NCI-H1048 (cell line): ENCODE measurements around the gene TMEM132C.
"Not testable (repeated sequence)": the region's sequence is repeated elsewhere in the genome, so short reads cannot be mapped to it uniquely, and the experiment has no call there.

Experiments used
- DNase-seq: peaks from one replicate; lab custom pipeline; 2025; lab: John Stamatoyannopoulos, UW

Gene TMEM132C

GRCh38 chr12:128474916-128475315 lies 207.9 kb downstream of the TMEM132C start:
- no peak for DNase-seq

DNA sequence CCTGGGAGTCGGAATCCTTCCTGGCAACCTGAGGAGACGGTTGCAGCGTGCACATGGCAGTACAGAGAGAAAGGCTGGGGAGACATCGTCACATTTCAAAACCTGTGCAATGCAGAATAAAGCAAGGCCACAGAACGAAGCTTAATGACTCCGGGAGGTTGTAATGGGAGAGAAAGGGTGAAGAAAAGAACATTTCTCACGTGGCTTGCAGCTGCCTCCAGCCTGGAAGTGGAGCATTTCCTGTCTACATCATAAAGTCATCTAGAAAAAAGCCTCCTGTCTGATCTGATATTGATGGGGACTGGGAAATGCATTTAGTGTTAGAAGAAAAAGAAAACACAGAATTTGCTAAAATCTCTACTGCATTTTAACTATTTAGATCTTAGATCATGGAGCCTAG lies 209.3 kb downstream of the TMEM132C start:
- no peak for DNase-seq

GRCh38 chr12:128483526-128484255 lies 216.7 kb downstream of the TMEM132C start:
- DNase-seq: no peak

GRCh38 chr12:128497376-128497775 lies 230.4 kb downstream of the TMEM132C start:
- not testable (repeated sequence) for DNase-seq

GRCh38 chr12:128507470-128507869 lies 240.5 kb downstream of the TMEM132C start:
- no peak for DNase-seq

GRCh38 chr12:128509170-128509569 lies 242.2 kb downstream of the TMEM132C start:
- DNase-seq: no peak

DNA sequence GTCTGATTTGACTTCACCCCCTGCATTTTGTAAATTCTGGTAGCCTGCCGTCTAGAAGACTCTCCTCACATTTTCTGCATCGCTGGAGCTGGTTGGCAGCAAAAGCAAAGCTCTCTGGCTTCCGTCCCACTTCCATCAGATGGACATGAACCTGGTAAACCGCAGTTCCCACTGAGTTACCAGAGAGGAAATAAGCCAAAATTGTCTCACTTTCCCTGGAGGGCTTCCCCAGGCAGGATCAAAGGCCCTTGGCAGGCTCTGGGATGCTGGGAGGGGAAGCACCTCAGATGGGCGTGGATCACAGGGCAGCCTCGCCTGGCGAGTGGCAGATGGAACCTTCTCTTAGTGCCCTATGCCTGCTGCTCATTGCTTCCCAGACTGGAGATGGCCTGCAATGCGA lies 243.5 kb downstream of the TMEM132C start:
- no peak for DNase-seq

DNA sequence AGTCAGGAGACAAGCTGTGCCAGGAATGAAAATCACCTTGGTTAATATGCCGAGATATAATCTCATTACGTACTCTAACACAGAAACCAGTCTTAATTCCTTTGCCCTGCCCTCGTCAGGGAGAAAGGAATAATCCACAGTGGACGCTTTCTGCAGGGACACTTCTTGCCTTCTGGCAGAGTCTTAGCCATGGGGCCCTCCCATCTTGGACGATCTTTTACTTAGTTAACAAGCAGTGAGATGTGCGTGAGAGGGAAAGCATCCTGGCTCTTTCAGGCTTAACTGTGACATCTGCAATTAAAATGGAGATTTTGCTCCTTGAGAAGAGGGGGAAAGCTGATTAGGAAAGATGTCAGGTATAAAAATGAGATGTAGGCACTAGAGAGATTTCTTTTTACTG lies 246.4 kb downstream of the TMEM132C start:
- DNase-seq: no peak

DNA sequence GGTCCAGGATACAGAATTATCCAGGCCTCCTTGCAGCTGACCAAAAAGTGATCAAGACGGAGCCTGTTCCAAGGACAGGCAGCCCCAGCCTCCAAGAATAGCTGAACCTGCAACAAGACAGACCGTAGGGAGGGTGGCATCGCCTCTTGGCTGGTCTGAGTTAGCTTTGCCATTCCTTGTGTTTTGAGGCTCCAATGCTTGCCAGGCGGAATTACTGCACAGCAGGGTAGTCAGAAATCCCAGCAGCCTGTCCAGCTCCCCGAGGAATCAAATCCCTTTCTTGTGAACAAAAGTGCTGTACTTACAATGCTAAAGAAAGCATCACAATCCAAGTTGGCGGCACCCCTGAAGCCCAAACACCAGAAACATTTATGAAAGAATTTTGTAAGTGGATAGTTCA lies 246.9 kb downstream of the TMEM132C start:
- no peak for DNase-seq

GRCh38 chr12:128518644-128519043 lies 251.7 kb downstream of the TMEM132C start:
- DNase-seq: no peak

DNA sequence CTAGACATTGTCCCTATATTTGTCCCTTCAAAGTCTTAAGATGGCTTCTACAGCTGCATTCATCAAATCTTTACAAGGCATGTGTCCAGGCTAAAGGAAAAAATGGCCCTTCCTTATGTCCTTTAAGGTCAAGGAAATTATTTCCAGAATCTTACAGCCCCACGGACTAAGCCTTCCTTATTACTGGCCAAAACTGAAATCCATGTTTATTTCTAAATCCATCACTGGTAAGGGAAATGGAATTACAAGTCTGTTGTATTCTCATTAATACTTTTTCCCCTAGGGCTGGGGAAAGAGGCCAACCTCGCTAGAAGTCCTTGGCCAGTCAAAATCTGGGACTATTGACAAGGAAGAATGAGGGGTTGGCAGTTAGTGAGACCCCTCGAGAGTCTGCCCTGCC lies 252.5 kb downstream of the TMEM132C start:
- no peak for DNase-seq

DNA sequence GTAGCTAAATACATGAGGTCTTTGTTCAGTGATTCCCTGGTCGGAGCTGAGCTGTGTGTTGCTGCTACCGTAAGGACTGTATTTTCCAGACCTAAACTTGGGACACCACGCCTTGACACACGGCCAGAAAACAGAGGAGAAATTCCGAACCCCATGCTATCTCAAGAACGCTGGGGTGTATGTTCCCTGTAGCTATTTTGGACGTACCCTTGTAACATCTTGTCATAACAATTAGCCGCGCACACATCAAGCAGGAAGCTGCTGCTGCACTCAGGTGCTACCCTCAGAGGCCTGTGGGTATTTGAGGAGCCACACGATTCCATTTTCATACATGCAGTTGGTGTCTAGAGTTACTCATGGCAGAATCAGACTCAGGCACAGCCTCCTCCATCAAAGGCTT lies 255.0 kb downstream of the TMEM132C start:
- no peak for DNase-seq

GRCh38 chr12:128524439-128524838 lies 257.5 kb downstream of the TMEM132C start:
- no peak for DNase-seq

GRCh38 chr12:128531170-128531569 lies 264.2 kb downstream of the TMEM132C start:
- no peak for DNase-seq

- no peak for DNase-seq
Measured at GRCh38 chr12:128534906-128535305, 267.9 kb downstream of the TMEM132C start.

DNA sequence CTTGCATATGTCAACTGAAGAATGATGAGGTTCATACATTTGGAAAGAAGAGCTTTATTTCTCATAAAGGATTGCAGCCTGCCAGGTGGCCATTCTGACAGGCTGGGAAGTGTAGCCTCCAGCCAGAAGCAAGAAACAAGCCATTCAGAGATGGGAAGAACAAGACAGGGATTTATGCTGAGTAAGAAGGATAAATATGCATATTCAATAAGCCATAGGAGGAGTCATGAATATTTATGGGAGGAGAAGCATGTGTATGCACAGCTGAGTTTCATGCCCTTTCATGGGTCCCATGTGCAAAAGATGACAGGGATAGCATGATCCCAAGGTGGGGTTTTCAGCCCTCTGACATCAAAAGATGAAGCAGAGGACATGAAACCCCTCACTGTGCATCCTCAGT lies 269.8 kb downstream of the TMEM132C start:
- no peak for DNase-seq

GRCh38 chr12:128537668-128538067 lies 270.7 kb downstream of the TMEM132C start:
- no peak for DNase-seq

- no peak for DNase-seq
Measured at GRCh38 chr12:128542844-128543243, 275.9 kb downstream of the TMEM132C start.

DNA sequence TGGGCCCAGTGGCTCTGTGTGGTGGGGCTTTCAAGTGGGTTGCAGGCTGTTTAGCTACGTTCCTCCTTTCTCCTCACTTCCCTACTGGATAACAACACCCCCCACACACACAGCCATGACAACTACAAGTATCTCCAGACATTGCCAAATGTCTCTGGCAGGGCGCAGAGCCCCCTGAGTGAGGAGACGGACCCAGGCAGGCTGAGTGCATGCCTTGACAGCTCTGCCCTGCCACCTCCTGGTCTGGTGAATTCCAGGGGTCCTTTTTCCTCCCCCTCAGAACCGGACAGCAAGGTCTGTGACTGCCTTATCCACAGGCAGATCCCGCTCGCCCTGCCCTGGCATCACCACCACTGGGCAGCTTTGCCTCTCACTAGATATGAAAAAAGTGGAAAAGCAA lies 276.5 kb downstream of the TMEM132C start:
- no peak for DNase-seq

DNA sequence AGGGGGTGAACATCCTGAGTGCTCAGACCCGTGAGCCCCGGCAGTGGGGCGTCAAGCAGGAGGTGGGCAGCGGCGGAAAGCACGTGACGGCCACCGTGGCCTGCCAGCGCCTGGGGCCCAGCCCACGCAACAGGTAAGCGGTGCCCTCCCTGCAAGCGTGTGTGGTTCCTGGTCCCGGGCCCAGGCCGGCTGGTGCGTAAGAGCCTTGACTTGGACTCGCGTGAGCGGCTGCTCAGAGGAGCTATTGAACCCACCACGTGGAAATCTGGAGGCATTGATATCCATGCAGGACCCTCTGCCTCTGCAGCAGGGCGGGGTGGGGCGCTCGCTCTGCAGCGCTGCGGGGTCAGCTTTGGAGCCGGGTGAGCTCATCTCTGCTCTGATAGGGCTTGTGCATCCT lies 277.0 kb downstream of the TMEM132C start:
- no peak for DNase-seq

- DNase-seq: no peak
Measured at GRCh38 chr12:128548949-128549348, 282.0 kb downstream of the TMEM132C start.

DNA sequence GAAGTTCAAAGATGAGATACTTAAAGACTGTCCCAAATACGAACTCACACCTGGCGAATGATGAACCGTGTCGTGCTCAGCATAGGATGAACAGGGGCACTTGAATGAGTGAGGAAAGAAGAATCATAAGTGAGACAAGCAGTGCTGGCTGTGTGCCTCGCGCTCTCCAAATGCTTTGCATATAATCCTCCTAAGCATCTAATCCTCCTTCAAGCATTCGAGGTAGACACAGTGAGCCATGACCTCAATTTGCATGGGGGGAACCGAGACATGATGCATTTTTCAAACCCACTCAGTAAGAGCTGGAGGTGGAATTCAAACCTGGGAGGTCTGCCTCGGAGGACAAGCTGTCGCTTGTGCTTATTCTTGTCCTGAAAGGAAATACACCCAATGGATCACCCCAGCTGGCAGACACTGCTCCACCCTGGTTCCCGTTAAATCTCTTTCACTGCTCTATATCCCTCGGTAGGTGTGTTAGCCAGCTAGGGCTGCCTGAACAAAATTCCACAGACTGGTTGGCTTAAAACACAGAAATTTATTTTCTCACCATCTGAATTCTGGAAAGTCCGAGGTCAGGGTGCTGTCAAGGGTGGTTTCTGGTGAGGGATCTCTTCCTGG lies 282.7 kb downstream of the TMEM132C start:
- peak; percentile 31 for DNase-seq

DNA sequence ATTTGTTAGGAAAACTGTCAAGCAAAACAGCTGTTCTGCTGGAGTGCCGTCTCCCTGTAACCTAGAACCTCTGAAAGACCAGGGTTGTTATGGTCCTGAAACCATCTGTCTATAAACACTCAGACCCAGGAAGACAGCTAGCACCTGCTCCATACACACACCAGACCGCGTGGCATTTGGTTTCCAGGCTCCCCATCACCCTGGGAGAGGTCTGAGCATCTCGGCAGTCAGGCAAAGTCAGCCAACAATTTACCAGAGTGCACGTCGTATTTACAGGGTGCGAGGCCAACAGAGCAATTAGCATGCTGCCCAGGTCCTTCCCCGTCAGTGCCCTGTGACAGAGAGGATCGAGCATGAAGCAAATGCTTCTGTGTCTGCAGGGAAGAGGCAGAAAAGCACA lies 284.3 kb downstream of the TMEM132C start:
- no peak for DNase-seq
